HTERT RPE-1 (cell line): ENCODE data around the gene LRRC25.

Experiments used
- in situ Hi-C: fragments of 300-500 bp; cut with MboI; formaldehyde crosslinking; loops from 4 replicates; pipeline ENCODE4 v1.14.3; 2020; ENCODE audit warnings: low sequenced_read_pairs

The LRRC25 gene

DNA sequence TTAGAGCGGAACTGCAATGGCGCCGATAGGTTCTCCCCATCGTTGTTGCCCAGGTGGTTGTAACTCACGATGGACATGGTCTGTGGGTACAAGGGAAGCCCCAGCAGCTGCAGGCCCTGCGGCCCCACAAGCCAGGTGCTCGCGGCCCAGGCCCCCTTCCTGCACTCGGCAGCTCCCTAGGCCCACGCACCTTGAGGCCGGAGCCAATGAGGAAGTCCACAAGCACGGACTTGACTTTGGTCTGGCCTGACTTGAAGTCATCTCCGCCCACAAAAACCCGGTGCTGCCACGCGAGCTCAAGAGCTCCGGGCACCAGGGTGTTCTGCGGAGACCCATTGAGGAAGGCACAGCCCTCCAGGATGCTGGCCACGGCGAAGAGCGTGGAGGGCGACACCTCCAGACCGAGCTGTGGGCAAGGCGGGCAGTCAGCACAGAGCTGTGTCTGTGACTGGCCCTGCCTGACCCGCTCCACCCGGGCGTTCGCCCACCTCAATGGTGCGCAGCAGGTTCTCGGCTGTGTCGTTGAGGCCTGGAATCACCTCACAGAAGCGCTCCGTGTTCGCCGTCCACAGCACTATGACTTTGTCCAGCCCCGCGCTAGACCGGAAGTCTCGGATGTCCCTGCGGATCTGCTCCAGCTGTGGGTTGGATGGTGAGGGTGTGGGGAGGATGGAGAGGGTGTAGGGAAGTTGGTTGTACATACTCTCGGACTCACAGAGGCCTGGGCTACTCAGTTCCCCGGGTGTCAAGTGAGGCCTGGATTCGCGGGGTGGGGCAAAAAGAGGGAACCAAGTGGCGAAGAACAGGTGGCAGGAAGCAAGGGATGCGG, 38.6 kb upstream of the LRRC25 start:
- in situ Hi-C loops, result no loop called here

DNA sequence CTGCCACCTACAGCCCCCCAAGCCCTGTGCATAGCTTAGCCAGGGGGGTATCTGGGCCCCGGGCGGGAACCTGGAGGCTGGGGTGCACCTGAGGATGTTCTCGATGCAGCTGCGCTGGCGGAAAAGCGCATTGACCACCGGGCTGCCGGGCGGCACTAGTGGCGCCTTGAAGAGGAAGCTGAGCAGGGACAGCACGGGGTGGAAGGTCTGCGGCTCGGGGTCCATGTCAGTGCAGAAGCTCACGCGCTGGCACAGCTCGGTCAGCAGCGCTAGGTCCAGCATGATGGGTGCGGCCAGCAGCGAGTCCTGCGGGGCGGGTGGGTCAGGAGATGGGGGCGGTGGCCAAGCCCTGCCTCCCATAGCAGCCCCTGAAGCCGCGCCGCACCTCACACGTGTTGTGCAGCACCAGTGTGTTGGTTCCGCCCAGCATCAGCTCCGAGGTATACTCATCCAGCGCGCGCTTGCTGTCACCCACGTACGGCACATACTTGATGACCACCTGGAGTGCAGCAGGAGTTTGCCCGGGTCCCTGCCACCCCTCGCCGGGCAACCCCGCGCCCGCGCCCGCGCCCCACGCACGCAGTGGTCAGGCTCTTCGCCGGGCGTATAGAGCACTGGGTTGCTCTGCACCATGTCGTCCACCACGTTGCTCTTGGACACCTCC, 37.9 kb upstream of the LRRC25 start:
- in situ Hi-C loops, result no loop called here

DNA sequence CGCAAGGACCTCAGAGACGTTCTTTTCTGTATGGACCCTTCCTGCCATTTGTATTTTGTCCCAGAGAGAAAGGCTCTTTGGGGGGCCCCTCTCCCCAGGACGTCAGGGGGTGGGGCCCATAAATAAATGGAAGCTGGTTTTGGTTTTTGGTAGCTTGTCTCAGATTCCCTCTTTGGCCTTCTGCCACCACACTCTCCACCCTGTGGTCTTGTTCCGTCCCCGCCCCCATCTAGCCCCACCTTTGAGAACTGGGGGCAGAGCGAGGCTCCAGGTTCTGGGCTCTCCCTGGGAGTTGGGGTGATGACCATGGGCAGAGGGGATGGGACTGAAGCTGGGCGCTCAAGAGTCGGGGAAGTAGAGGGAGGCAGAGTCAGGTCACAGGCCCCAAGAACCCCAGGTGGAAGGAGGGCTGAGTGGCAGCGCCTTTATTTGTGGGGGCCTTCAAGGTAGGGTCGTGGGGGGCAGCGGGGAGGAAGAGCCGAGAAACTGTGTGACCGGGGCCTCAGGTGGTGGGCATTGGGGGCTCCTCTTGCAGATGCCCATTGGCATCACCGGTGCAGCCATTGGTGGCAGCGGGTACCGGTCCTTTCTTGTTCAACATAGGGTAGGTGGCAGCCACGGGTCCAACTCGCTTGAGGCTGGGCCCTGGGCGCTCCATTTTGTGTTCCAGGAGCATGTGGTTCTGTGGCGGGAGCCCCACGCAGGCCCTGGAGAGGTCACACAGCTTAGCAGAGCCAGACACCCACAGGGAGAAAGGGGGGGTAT, 37.2 kb upstream of the LRRC25 start:
- in situ Hi-C loops, result no loop called here

DNA sequence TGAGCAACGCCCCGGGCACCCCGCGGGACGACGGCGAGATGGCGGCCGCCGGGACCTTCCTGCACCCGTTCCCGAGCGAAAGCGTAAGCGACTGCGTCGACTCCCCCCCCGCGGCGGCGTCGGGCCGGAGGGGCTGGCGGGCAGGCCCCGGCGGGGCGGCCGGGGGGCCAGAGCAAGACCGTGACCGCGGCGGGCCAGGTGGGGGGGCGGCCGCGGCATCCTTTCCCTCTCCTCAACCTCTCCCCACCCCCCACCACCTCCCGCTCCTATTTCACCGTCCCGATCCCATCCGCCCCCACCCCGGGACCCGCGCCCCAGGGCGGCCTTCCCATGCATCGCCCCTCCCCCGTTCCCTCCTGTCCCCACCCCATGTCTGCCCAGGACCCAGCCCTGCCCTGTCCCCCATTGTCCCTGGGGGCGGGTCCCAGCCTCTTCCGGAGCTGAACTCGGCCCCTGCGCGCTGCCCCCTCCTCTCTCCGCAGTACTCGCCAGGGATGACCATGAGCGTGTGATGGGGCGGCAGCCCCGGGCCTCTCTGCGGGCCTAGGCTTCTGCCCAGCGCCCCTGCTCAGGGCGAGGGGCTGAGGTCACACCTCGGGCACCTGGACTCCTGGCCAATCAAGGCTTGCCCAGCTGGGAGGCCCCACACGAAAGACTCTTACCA, 36.4 kb upstream of the LRRC25 start:
- in situ Hi-C loops, result no loop called here

DNA sequence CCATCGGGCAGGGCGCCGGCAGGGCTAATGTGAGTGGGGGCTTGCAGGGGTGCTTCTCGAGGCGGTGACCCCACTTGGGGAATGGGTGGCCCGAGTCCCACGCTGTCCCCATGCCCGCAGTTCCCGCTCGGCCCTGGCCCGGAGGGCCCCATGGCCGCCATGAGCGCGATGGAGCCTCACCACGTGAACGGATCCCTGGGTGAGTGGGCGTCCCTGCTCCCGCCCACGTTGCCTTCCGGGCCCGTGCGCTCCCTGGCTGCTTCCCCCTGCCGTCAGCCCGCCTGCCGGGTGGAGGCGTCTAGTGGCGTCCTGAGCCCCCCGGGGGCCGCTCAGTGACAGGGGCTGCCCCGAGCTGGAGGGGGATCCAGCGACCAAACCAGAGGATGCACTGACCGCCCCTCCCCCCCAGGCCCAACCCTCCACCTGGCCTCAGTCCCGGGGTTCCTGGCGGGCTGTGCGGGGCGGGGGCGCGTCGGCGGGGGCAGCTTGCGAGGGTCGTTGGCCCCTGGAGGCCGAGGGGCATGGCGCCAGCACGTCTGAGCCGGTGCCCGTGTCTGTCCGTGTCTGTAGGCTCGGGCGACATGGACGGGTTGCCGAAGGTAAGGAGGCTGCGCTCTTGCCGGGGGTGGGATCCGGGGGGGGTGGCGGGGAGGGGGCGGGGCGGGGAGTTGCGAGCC, 35.7 kb upstream of the LRRC25 start:
- in situ Hi-C loops, result no loop called here

DNA sequence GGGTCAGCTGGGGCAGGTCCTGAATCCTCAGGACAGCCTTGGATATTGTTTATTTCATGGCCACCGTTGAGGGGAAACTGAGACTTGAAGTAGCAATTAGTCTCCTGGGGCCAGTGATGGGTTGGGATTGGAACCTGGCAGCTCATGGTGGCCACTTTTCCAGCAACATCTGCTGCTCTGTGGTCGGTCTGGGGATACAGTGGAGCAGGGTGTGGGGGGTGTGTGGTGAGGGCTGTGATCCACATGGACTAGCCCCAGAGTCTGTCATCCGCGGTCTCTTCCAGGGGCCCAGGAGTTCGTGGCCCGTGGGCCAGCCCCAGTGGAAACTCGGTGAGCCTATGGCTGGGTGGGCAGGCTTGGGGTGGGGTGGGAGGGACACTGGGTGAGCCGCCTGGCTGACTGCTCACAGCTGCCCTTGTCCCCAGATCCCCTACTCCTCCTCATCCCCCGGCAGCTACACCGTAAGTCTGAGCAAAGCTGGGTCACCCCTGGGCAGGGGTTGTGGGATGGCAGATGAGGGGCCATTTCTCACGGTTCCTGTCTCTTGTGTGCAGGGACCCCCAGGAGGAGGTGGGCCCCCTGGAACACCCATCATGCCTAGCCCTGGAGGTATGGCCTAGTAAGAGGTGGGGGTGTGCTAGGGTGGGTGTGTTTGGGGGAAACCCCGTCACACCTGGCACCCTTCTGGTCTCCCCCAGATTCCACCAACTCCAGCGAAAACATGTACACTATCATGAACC, 35.0 kb upstream of the LRRC25 start:
- in situ Hi-C loops, result no loop called here

DNA sequence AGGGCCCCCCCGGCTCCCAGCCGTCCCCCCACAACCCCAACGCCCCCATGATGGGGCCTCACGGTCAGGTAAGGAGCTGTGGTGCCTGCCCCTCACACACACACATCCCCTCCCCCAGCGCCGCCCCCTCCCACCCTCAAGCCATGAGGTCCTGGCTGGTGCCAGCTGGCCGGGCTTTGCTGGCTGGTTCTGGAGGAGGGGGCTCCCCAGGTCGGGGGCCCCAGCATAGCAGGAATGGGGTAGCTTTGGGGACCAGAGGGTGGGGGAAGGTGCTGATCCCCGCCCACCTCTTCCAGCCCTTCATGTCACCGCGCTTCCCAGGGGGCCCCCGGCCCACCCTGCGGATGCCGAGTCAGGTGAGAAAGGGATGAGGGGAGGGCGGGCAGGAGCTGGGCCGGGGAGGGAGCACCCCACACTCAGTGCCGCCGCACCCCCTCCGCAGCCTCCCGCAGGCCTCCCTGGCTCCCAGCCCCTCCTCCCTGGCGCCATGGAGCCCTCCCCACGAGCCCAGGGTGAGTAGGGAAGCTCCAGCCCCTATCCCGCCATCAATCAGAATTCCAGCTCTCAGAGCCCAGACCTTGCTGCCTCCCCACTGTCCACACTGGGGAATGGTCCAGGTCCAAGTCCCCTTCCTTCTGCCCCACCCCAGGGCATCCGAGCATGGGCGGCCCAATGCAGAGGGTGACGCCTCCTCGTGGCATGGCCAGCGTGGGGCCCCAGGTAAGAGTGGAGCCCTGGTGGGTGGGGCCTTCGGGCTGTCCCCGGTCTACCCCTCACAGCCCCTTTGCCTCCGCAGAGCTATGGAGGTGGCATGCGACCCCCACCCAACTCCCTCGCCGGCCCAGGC, 34.2 kb upstream of the LRRC25 start:
- in situ Hi-C loops, result no loop called here

DNA sequence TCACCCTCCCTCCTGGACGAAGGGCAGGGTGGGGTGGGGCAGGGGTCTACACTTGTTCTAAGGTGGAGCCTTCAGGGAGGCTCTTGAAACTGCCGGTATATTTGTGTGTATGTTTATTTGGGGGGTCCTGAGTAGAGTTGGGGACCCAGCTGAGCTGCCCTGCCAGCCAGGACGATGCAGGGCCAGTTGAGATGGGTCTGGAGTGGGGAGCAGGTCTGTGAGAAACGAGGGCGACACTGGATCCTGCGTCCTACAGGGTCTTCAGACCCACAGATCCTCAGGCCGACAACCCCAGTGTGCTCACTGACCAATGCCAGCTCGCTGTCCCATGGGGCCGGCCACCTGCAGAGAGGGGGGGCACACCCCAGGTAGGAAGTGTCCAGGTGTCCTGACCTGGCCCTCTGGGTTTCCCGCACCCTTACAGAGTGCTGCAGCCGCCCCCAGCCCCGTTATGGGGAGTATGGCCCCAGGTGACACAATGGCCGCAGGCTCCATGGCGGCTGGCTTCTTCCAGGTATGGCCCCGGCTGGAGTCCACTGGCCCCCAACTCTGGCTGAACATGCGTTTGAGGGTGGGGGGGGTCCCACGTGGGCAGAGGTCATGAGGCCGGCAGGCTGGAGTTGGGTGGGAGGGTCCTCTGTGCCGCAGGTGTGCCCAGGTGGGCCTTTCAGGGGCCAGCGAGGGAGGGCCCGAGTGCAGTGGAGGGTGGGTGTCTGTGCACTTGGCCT, 33.2 kb upstream of the LRRC25 start:
- in situ Hi-C loops, result no loop called here

DNA sequence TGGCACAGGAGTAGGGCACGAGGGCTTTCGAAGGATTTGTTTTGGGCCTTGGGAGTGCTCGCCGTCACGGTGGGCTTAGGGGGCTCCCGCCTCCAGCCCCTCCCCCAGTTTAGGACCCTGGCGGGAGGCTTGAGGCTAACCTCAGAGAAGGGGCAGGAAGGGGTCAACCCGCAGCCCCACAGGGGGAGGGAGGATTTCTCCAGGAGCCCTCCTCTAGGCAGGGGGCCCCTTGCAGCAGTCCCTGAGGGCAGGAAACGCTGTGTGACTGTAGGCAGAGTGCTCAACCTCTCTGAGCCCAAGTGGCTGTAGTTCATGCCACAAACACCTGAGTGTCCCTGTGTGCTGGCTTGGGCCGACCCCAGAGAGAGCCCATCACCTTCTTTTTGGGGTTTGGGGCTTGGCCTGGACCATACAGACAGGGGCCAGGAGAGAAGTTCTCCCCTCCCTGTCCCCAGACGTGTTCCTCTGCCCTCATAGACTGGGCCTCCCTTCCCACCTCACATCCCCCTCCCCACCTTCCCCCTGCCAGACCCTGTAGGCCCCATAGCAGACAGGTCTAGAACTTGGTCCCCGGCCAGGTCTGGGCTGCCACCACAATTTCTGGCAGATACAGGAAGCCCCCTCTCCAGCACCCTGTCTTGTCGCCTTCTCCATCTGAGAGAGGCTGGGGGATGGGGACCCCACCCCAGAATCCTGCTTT, 32.4 kb upstream of the LRRC25 start:
- in situ Hi-C loops, result no loop called here

DNA sequence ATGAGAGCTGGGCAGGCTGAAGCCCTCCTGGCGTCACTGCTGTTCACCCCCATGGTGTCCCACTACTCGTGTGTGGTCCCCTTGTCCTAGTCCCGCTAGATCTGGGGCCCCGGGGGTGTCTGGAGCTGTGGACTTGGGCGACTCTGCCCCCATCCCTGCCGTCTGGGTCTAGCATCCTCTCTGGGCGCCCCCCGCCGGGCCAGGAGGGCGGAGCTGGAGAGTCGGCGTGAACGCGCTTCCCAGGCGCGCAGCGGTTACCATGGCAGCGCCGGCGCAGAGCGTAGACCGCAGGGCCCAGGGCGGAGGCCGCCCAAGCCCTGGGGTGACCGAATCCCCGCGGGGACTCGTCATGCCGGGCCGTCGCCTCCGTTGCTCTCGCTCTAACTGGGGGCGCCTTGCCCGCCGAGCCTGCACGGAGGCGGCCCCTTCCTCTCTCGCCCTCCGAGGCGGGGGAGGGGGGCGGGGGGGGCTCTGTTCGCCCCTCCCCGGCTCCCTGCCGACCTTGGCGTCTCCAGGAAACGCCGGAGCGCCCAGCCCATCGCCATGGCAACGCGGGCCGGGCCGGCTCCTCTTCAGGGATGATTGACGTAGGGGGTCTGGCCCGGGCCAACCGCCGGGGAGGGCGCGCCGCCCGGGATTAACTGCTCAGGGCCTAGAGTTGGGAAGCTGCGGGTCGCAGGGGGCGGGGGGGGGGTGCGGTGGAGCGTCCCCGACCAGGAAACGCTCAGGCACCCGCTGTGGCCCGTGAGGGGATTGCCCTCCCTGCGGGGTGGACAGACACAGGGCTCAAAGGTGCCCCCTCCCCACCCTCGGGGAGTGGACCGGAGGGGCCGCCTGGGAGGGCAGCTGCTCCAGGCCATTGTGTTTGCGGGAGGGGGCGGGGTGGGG, 31.6 kb upstream of the LRRC25 start:
- in situ Hi-C loops, result no loop called here

DNA sequence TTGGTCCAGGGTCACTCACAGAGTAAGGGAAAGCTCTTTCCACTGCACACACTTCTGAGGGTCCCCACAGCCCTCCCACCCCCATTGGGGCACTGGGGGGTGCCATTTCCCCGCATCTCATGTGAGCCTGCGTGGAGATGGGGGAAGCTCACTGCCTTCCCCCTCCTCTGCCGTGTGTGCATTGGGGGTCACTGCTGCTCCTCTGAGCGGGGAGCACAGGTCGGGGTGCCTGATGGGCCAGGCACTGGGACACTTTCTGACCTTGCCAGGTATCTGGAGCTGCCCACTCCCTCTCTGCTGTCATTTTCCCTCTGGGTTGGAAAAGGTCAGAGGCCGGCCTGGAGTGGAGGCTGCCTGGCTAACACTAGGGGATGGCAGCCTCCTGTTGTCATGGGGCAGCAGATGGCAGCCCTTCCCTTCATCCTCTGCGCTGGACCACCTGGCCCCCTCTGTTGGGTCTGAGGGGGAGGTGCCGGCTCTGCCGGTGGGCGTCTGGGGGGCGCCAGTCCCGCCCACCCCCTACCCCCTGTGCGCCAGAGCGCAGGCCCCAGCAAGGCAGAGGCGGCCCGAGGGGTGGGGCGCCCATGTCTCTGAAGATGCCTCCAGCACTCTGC, 30.9 kb upstream of the LRRC25 start:
- in situ Hi-C loops, result no loop called here

DNA sequence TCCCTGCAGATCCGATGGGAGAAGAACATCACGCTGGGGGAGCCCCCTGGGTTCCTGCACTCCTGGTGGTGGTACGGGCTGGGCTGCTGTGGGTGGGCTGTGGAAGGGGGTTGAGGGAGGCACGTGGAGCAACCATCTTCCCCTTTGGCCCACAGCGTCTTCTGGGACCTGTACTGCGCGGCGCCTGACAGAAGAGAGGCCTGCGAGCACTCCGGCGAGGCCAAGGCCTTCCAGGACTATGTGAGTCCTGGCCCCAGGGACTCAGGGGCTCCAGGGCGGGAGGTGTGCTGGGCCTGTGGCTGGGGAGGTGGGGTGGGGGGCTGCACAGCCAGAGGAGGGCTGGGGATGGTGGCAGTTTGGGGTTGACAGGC, 30.3 kb upstream of the LRRC25 start:
- in situ Hi-C loops, result no loop called here

DNA sequence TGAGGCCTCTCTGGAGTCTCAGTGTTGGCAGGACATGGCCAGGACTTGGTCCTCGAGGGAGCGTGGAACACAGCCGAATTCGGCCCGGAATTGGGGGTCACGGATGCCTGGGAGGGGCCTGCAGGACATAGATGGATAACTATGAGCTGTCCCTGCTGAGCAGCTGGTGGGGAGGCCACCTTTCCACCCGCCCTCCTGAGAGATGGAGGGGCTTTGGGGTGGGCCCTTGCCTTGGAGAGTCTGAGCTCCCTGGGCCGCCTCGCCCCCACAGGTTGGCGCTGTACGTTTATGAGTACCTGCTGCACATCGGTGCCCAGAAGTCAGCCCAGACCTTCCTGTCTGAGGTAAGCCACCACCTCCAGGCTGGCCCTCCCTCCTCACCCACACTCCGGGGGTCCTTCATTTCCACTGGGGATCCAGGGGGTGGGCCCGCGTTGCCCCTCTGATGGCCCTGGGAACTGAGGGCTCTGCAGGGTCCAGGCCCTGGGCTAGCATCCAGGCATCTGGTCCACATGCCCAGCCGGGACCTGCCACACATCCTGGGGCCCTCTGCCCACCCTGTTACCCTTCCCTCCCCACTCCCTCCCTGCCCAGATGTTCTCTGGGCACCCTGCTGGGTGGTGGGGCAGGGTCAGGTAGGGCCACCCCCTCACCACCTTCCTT, 29.8 kb upstream of the LRRC25 start:
- in situ Hi-C loops, result no loop called here

DNA sequence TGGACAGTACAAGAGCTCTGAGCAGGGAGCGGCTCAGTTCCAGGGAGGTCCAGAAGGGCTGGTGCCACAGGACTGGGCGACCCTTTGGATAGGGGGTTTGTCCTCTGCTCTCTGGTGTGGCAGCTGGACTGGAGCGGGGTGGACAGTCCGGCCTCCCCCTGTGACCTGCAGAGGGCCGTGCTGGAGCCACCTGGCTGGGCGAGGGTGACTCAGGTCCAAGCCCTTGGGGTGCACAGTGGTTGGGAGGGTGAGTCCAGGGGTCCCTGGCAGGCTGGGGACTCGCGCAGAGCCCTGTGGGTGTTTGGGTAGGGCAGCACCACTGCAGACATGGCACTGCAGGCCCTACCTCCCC, 29.0 kb upstream of the LRRC25 start:
- in situ Hi-C loops, result no loop called here

DNA sequence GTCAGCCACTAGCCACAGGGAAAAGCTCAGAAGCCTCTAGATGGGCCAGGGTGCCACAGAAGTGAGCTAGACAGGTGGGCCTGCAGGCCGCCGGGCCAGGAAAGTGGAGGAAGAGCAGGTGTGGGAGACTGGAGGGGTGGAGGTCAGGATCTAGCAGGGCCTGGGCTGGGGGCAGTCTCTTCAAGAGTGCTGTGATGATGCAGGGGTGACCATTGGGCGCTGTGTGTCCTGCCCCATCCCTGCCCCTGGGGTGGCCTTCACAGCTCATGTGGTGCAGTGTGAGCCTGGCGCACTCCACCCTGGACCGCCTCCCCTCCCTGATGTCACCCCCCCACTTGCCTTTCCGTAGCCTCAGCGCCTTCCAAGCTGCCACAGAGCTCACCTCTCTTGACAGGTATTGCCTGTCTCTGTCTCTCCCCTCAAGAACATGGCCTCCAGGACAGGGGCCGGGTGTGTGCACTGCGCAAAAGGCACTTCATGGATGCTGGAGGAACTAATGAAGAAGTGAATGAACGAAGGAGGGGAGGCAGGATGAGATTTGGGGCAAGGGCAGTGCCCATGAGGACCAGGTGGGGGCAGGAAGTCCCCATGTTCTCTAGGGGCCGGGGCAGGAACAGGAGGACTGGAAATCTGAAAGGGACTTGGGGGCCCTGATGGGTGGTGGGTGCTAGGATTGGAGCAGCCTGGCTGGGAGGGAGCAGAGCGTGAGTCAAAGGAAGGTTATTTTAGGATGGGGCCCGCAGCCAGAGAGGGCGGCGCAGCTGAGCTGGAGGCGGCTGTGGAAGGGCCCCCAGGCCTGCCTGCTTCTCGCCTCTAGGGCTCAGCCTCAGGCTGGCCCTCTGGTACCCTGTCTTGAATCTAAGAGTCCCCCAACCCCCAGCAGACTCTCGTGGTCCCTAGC, 28.3 kb upstream of the LRRC25 start:
- in situ Hi-C loops, result no loop called here
